HG02981 (cell line): ENCODE measurements around the gene VTI1A.
A peak's percentile ranks its signal among the peaks of the same experiment; 100 is the strongest.

ENCODE experiments used
- ATAC-seq: cut with Tn5 transposase; IDR thresholded peaks from one replicate; pipeline ENCODE4 v1.9.1; 2021; ENCODE audit warnings: mild to moderate bottlenecking, moderate library complexity; ENCODE audit not compliant: unreplicated experiment

Gene VTI1A

DNA sequence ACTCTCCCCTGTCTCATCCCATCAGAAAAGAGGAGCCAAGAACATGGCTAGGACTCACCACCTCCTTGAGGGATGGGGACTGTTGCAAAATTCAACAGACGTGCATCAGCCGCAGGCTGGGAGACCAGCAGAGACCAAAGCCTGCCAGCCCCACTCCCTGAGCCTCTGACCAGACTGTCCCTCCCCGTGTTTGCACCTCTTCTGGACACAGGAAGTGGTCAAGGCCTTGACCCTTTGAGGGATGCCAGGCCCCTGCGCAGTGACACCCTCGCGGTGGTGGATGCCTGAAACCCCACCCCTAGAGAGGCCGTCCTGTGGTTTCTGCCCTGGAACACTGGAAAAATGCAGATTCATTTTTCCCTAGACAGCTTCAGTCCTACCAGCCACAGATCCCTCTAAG is 374.6 kb downstream of the VTI1A start:
- ATAC-seq, result no peak

DNA sequence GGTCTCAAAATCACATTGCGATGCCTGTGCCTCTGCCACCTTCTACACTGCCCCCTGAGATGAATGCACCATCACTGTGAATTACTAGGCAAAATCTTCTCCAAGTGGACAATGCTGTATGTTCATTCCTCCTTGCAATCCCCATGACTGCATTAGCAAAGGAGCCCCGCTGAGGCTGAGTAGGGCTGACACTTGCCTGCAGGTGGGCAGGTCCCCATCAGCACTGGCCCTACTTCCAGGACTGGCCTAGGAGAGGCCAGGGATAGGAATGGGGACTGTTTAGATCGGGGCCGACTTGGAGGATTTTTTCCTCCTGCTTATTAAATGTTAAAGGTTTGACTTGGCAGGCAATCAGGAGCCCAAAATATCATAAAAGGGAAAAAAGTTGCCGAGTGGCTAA is 376.0 kb downstream of the VTI1A start:
- no peak for ATAC-seq

DNA sequence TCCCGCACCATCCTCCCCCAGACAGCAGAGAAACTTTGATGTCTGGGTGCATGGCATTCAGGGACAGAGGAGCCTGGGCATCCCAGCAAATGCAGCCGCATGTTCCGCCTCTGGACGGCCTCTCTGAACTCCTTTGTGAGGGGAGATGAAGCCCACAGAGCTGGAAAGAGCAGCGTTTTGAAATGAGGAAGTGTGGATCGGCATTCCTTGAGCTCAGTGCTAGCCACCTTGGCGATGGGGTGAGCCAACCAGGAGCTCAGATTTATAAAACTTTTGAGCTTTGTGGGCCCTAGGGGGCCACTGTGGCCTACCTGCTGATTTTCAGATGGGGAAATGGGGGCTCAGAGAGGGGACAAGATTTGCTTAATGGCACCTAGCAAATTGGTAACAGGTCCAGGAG is 376.6 kb downstream of the VTI1A start:
- no peak for ATAC-seq

DNA sequence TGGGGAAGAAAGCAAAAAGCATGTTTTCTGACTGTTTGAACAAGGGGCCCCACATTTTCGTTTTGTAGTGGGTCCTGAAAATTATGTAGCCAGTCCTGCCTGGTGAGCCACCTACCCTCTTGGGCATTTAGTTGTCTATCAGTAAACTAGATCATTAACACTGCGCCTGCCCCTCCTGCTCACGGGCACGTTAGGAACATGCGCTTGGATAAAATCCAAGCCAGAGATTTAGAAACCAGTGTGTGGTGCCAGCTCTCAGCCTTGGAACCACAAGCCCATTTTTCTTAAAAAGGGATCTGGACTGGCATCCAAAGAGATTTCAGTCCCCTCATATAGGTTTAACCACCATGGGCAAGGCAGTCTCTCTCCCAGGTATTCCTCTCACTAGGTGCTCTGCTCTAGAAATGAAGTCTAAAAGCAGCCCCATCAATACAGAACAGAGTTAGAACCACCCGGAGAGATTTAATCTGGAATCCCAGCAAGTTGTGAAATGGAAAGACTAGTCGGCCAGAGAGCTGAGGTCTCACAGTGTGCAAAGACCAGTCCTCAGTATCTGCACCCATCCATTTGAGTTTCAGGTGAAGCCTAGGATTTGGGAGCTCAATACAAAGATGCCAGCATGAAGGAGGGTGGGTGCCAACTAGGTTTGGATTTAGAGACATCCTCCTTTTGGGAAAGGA is 379.1 kb downstream of the VTI1A start:
- no peak for ATAC-seq

DNA sequence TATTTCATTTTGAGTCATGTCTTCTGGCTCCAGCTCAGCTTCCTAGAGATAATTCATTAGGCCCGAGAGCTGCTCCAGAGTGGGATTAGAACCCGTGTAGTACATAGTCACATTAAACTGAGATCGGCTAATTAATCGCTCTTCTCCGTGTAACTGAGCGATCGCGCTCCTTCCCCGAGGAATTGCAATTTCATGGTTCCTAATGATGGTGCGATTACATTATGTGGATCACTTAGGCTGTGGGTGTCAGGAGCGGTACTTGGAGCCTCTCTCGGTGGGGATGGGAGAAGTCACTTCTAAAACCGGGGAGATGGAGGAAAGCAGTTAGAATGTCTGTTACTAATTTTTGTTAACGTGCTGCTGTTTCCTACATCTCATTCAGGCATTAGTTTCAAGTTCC is 380.1 kb downstream of the VTI1A start:
- ATAC-seq, result no peak

DNA sequence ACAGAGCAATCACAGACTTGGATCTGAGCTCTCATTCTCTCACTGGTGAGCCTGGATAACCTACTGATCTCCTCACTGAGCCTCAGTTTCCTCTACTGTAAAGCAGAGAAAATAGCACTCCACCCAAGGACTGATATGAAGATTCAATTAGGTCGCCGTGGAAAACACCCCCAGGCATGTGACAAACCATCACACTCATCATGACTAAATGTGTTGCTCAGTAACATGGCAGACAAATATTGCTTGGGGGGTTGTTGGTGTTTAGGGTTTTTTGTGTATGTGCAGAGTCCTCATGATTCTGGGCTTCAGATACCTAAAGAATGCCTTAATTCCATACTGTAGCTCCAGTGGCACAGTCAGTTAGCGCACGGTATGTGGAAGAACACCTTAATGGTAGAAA is 380.9 kb downstream of the VTI1A start:
- no peak for ATAC-seq

DNA sequence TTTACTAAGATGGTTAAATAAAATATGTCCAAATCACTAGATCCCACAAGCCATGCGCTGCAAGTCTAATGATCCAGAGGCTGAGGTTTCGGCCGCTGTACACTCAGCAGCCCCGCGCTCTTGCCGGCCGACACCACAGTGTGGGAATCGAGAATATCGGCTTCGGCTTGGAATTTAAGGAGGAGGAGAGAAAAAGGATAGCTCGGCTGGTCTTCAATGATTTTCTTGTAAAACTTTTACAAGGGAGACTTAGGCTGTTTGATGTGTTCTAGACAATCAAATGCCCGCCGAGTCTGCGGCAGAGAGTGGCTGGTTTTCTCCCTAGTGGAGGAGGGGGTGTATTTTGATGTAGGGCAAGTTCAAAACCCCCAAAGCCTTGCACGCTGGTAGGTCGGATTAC is 384.8 kb downstream of the VTI1A start:
- ATAC-seq, result no peak

DNA sequence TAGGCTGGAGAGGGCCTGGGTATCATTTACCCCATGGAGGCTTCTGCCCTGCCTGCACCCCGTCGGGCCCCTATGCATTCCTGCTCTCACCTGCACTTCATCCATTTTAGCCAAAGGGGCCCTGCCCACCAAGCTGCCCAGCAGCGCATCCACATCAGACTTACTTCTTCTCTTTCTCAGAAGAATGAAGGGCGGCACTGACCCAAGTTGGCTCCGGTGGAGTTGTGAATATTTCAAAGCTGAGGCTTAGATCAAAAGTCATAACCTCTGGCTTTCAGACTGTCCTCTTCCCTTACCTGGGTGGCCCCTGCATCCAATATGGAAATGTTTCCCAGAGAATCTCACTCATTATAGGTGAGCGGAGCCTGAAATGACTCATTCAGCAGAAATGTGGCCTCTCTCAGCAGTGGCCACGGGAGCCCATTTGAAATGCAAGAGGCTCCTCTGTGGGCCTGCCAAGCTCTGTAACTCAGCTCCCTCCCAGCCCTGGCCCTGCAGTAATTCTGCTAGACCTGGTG is 385.4 kb downstream of the VTI1A start:
- ATAC-seq, result no peak

DNA sequence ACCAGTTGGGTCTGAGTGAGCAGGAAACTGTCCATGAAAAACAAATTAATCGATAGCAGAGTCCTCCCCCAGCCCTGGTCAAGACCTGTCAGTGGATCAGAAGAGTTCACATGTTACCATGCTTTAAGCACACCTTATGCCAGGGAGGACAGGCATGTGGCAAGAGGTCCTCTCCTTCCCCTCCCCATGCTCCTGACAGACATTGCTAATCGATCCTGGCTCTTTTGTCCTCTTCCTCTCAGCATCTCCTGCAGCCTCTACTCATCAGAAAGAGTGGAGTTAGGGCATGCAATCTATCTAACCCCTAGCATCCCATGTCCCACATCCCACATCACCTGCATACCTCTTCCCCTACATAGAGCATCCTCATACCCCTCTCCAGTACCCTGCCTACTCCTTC is 385.9 kb downstream of the VTI1A start:
- ATAC-seq, result no peak

DNA sequence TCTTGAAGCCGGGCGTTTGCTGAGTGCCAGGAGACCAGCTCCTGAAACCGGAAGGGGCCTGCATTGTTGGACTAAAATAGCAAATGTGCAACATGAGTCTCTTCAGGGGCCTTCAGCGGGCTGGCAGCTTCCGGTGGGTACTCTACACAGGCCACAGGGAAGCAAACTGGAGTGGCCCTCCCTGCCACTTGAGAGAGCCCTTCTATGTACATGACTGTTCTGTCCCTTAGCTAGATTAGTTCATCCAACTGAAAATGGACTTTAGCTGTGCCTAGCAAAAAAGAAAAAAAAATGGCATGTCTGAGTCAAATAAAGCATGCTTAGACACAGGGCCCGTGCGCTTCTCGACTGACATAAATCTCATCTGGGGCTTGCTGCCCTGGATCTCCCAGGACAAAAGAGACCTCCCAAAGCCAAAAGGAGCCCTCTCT is 387.8 kb downstream of the VTI1A start:
- no peak for ATAC-seq

DNA sequence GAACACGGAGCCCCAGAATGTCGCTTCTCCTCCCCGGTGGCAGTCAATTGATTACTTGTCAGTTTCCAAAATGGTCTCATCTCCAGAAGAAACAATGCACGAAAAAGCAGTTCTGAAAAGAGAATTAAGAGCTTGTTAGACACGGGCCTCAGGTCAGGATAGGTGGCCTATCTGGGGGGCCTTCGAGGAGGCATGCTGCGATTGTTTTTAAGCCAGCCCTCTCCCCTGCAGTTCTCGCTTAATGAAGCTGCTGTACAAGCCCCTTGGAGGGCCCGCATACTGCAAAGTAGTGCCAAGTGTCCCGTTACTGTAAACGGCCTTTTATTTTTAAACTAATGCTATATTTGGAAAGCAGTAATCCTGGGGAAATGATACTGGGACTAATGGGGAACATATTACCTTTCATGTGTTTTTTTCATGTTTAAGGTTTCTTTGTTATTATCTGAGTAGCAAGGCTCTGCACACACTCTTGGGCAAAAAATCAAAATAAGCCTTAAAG is 388.3 kb downstream of the VTI1A start:
- no peak for ATAC-seq

DNA sequence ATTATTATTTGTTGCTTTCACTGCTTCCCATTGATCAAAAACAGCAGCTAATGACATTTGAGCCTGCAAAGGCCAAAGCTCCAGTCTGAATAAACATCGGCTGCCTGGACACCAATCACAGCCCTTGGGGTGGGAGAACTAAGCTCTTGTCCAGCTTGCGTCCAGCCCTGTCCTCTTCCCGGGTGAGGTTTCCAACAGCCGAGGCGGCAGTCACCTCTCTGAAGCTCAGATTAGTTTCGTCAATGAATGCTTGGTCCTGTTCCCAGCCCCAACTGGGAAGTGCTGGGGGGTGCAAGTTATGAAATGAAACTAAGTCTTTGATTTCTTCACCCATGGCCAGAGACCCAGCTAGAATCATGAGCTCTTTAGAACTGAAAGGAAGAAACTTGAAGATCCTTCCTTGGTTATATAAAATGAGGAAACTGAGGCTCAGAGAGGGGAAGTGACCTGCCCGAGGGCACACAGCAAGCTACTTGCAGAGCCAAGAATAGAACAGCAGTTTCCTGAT is 389.0 kb downstream of the VTI1A start:
- no peak for ATAC-seq

DNA sequence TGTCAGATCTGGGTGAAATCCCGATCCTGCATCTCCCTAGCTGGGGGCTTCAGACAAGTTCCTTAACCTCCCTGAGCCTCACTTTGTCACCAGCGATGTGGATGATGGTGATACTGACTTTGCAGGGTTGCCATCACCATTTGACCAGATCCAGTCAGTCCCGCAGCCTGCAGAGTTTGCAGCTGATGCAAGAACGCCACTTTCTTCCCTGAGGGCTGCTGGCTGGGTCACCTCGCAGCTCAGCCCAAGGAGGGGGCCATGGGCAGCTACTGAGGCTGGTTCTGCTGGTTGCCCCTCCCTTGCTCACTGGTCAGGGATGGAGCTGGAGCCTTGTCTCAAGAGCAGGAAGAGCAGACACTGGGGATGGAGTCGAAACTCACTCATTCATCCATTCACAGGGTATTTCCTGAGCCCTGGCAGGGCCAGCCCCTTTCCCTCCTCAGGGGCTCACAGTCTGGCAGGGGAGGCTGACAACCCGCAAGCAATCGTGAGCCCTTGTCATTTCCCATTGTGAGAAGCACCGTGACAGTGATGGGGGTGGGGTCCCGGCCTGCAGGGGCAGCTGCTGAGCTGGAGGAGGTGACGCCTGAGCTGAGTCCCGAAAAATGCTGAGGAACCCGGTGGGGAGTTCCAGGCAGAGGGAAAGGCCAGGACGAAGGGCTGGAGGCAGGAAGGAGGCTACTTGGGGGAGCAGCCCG is 391.9 kb downstream of the VTI1A start:
- ATAC-seq, result no peak

DNA sequence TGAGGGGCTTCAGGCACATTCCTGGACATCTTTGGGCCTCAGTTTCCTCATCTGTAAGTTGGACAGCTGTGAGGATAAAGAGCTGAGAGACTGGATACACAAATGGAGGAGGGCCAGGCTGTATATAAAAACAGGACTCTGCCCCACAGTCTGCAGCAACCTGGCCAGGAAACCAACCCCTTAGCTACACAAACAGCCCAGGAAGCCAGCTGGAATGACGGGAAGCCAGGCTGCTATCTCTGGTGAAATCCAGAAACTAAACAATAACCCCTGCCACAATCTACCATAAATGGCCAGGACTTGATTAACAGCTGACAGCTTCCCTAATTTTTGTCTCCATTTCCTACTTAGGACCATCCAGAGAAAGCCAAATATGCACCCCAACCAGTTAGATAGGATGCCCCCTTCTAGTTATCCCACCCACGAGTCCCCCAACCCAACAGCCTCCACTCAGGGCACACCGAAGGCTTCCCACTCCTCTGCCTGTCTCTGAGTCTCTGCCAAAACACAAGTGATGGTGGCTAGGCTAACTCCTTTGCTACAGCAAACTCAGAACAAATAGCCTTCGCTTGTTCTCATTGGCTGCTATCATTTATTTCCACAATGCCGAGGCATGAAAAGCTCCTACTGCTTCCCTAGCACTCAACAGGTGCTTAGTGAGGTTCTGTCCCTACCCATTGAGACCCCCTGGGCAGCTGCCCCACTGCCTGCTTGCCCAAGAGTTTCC is 393.1 kb downstream of the VTI1A start:
- ATAC-seq, result no peak

DNA sequence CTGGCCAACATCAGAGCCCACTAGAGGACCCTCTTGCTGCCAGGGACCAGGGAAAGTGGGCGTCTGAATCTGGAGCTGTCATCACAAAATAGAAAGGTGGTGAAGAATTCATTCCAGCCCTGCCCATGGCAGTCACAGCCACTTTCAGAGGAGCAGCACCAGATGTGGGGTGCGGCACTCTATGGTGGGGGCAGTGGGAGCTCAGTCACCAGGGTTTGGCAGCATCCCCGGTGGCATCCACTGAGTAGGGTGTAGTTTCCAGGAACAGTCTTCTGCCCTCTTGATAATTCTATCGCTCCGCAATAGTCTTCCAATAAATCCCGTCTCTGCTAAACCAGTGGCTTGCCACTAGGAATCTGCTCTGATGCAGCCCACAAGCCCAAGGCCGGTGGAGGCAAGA is 394.5 kb downstream of the VTI1A start:
- ATAC-seq, result no peak

DNA sequence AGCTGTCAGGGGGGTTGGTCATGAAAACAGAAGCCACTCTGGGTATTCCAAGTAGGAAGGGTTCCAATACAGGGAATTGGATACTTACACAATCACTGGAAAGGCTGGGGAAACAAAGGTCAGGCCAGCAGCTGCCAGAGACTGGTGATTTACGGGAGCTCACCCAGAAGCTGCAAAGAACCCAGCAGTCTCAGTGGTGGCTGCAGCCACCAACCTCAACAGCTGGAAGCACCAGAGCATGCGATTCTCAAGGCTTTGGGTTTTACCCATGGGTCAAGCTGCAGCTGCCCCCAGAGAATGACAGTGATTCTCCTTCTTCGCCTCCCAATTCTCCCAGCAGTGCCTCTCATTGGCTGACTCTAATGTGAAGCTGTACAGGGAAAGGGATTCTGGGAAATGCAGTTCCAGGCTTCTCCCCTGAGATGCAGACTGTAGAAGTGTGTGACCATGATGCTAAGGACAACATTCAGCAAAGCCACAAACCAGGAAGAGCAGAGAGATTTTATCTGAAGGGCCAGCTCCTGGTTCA is 395.9 kb downstream of the VTI1A start:
- ATAC-seq, result peak; percentile 97

DNA sequence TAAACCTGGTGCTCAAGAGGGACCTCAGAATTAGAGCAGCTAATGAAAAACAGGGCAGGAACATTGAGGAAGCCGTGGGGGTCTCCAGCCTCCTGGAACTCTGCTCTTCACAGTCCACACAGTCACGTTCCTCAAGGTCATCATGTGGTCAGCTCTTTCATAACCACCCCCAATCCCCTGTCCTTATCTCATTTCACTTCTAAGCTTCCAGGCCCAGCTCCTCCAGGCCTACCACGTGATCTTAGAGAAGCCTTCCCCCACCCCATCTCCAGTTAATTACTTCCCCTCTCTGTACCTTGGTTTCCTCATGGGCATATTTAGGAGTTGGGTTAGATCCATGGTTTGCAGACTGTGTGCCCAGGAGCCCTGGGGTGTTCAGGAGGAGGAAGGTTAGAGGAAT is 396.6 kb downstream of the VTI1A start:
- ATAC-seq, result no peak

DNA sequence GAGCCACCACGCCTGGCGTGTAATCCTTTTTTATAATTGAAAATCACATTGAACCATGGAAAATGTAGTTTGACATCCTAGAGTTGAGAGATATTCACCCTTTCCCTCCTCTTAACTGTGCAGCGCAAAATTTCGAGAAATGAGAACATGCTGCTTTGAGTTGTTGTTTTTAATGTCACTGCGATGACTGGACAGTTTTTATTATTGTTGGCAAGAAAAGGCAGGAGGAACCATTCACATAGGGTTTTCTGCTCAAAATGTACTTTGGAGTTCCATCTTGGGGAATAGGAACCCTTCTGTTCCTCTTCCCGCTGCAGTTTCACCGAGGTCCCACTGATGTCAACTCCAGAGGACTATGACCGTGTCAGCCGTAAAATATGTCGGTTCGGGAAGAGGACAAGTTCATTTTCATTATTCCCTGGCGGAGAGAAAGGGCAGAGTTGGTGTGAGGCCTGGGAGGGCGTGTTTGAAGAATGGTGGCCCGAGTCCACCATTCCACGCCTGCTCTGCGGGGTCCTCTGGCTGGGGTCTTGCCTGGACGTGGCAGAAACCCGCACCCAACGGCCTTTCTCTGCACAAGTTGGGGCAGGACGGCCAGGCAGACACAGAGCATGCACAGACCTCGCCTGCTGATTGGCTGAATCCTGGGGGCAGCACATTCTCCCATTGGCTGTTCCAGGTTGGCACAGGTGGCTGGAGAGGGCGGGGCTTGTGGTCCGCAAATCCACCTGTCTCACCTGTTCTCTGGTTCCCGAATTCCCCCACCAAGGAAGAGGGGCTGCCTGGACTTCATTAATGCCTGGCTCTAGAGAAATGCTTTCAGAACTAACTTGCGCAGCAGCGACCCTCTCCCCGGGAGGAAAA is 397.9 kb downstream of the VTI1A start:
- no peak for ATAC-seq

DNA sequence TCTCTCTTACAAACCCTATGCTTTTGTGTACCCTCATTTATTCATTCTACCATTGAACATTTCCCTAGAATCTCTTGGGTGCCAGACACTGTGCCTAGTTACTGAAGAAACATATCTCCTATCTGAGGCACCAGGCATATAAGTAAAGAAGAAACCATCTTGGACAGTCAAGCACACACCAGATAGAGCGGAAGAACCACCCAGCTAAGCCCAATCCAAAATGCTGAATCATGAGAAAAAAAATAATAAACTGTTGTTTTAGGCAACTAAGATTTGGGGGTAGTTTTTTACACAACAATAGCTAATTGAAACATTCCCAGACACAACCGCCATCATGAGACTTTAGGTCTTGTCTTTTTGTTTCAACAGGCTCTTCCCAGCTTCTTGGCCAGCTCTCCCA is 400.8 kb downstream of the VTI1A start:
- no peak for ATAC-seq

DNA sequence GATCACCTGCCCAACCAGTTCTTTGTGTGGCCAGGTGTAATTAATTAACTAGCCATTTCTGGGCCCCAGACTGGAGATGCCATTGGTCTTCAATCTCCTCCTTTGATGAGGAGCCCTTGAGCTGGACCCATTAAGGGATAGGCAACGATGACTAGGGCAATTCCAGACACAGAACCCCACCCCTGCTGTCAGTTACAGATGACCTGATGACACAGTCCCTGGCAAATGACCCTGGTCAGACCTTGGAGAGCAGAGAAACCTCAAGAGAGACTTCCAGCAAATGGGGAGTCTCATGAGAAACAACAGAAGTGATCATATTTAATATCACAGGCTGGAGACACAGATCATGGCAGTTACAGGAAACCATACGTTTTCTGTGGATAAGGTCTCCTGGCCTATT is 401.2 kb downstream of the VTI1A start:
- no peak for ATAC-seq
